B cell (primary cell): ENCODE measurements around the gene PLPPR5. TPM values are rescaled to one million over a fixed set of nuclear protein-coding genes. Genes with fewer than 3 reads are reported as not detected.
"Not testable (repeated sequence)": the region's sequence is repeated elsewhere in the genome, so short reads cannot be mapped to it uniquely, and the experiment has no call there.

ENCODE experiments used
- ATAC-seq: fragments of 200-7000 bp; cut with Tn5 transposase; one replicate; pipeline ENCODE4 v1.10.0; 2021; ENCODE audit warnings: low read depth, mild to moderate bottlenecking, moderate number of reproducible peaks, moderate library complexity
- CTCF ChIA-PET: fragments of 350-600 bp; sonication (Branson Sonifier 250); formaldehyde crosslinking; loops from one replicate; lab custom pipeline; 2021; ENCODE audit warnings: antibody characterized with exemption, inconsistent platforms; lab: Charles Lee
- POLR2A ChIA-PET: fragments of 350-600 bp; sonication (Branson Sonifier 250); formaldehyde crosslinking; loops from one replicate; lab custom pipeline; 2021; ENCODE audit warnings: antibody characterized with exemption; lab: Charles Lee
- DNase-seq: peaks from one replicate; pipeline ENCODE4 v3.0.0; 2013
- H2AFZ ChIP-seq: 2 replicates; pipeline ENCODE4 v1.6.1; 2012; ENCODE audit warnings: mild to moderate bottlenecking, low read depth, low read length; ENCODE audit not compliant: insufficient read depth, poor library complexity, severe bottlenecking
- H3K27ac ChIP-seq, 2 donors: 1 replicate in 1 of 2; 2 replicates in 1 of 2; pipeline ENCODE4 v1.5.1; 2012 to 2013; ENCODE audit warnings: low read length in 2 of 2, mild to moderate bottlenecking in 2 of 2, moderate library complexity in 1 of 2
- H3K27me3 ChIP-seq, 4 experiments: fragments of 200-600 bp in 1 of 4; sonication (generic) in 1 of 4; replicated peaks in 1 of 4; 1 replicate in 2 of 4; 2 replicates in 2 of 4; pipeline versions ENCODE4 v1.6.1 to v1.7.0; 2013 to 2016; ENCODE audit warnings: low read length in 3 of 4, mild to moderate bottlenecking in 2 of 4, mixed read lengths in 1 of 4, moderate library complexity in 1 of 4; ENCODE audit not compliant: insufficient read depth in 4 of 4, control insufficient read depth in 3 of 4; ENCODE audit errors: control extremely low read depth in 1 of 4
- H3K36me3 ChIP-seq, 2 experiments: replicated peaks in 1 of 2; 1 replicate in 1 of 2; 2 replicates in 1 of 2; pipeline versions ENCODE4 v1.6.1 to v1.7.1; 2013; ENCODE audit warnings: low read length in 1 of 2; ENCODE audit not compliant: insufficient read depth in 2 of 2, control insufficient read depth in 1 of 2; ENCODE audit errors: control extremely low read depth in 1 of 2, extremely low read depth in 1 of 2
- H3K4me1 ChIP-seq, 2 donors: fragments of 200-600 bp in 1 of 2; sonication (generic) in 1 of 2; 1 replicate in 1 of 2; 2 replicates in 1 of 2; pipeline versions ENCODE4 v1.5.1 to v1.6.1; 2013 to 2017; ENCODE audit warnings: low read length in 2 of 2; ENCODE audit not compliant: control insufficient read depth in 2 of 2, insufficient read depth in 2 of 2
- H3K4me2 ChIP-seq: replicated peaks from 2 replicates; pipeline ENCODE3; 2012; ENCODE audit warnings: mild to moderate bottlenecking, low read depth, low read length; ENCODE audit not compliant: poor library complexity, severe bottlenecking
- H3K4me3 ChIP-seq, 5 experiments: fragments of 200-600 bp in 1 of 5; sonication (generic) in 1 of 5; 1 replicate in 3 of 5; 2 replicates in 2 of 5; pipeline versions ENCODE4 v1.5.1 to v1.7.0; 2011 to 2016; ENCODE audit warnings: low read length in 4 of 5, mild to moderate bottlenecking in 4 of 5, low read depth in 2 of 5, control low read depth in 1 of 5, moderate library complexity in 1 of 5; ENCODE audit not compliant: insufficient read depth in 1 of 5; ENCODE audit errors: control extremely low read depth in 1 of 5, extremely low read depth in 1 of 5
- H3K79me2 ChIP-seq: fragments of 200-600 bp; sonication (generic); one replicate; pipeline ENCODE4 v1.6.0; 2016; ENCODE audit warnings: low read length; ENCODE audit not compliant: control insufficient read depth, insufficient read depth
- H3K9ac ChIP-seq: fragments of 200-600 bp; sonication (generic); 2 replicates; pipeline ENCODE4 v1.6.1; 2017; ENCODE audit warnings: mild to moderate bottlenecking, low read length, moderate library complexity
- H3K9me3 ChIP-seq, 3 donors: one replicate each; pipeline versions ENCODE4 v1.6.1 to v1.7.1; 2013; ENCODE audit warnings: low read length in 2 of 3; ENCODE audit not compliant: control insufficient read depth in 2 of 3, insufficient read depth in 1 of 3; ENCODE audit errors: control extremely low read depth in 1 of 3
- H4K20me1 ChIP-seq: 2 replicates; pipeline ENCODE4 v1.6.0; 2012; ENCODE audit warnings: mild to moderate bottlenecking, low read length; ENCODE audit not compliant: insufficient read depth, control insufficient read depth, poor library complexity, severe bottlenecking
- H3K27ac Mint-ChIP-seq: one replicate; pipeline ENCODE4 v1.8.0; 2021; ENCODE audit warnings: mixed read lengths
- H3K27me3 Mint-ChIP-seq: one replicate; pipeline ENCODE4 v1.8.0; 2021; ENCODE audit warnings: mixed read lengths
- H3K4me1 Mint-ChIP-seq: one replicate; pipeline ENCODE4 v1.8.0; 2021; ENCODE audit warnings: mixed read lengths
- H3K4me3 Mint-ChIP-seq: one replicate; pipeline ENCODE4 v1.8.0; 2021; ENCODE audit warnings: mixed read lengths
- H3K9me3 Mint-ChIP-seq: one replicate; pipeline ENCODE4 v1.8.0; 2022; ENCODE audit warnings: mixed read lengths; ENCODE audit not compliant: insufficient read depth
- CTCF ChIP-seq: fragments of 200-600 bp; IDR thresholded peaks from one replicate; pipeline ENCODE4 v1.8.0; 2022; ENCODE audit warnings: antibody characterized with exemption, mild to moderate bottlenecking
- EZH2 ChIP-seq: IDR thresholded peaks from 2 replicates; pipeline ENCODE4 v1.6.1; 2012; ENCODE audit warnings: borderline replicate concordance, low read depth, mild to moderate bottlenecking, moderate library complexity, low read length; ENCODE audit not compliant: insufficient read depth, poor library complexity, severe bottlenecking
- WGBS: methylation state at CpG from one replicate; pipeline ENCODE4 v1.1.5; 2013; ENCODE audit warnings: missing lambda C conversion rate; ENCODE audit not compliant: insufficient coverage; 5-methylcytosine and 5-hydroxymethylcytosine counted together
- intact Hi-C: fragments of 100-400 bp; cut with micrococcal nuclease; formaldehyde crosslinking; loops from one replicate; pipeline ENCODE4 v1.10.0; 2022
- polyA plus RNA-seq: library from polyadenylated mRNA; depleted of rRNA; stranded (reverse); fragments of >200 nt; gene quantifications from 2 replicates; pipeline ENCODE4 v1.2.3, GENCODE V29; 2012
- total RNA-seq, 2 donors: library from RNA; stranded (reverse); fragments of 120-200 nt in 1 of 2; gene quantifications; 1 replicate in 1 of 2; 2 replicates in 1 of 2; pipeline versions ENCODE4 v1.2.3 to v1.2.4, GENCODE V29; 2013 to 2022

PLPPR5 gene
- total and polyA plus RNA-seq, 2 donors (not counting 1 experiment from before 2014, with no cell fraction given) = not detected

DNA sequence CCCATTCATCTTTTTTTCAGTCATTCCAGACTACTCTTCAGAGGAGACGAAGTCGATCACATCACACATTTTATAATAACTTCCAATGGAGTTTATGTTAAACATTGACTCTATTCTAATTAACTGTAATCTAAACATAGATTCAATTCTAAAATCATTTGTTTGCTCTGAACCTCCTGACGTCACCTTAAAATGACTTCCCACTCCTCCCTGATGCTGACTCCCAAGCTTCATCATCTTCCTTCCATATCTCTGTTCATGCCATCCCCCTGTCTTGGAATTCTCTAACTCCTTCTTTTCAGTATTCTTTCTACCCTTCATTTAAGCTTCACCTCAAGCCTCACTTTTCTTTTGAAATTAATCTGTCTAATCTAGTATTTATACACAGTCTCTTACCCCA lies 45.1 kb upstream of the PLPPR5 start:
- Histone ChIP-seq H3K4me2 (no peak overlapping the region), H2AFZ (no peak overlapping the region), H3K4me3 (no peak overlapping the region), H3K27ac (no peak overlapping the region), H3K9ac (no peak overlapping the region), H4K20me1 (no peaks in the 10 kb centered on the region), H3K36me3 (no peaks in the 10 kb centered on the region), H3K4me1 (no peaks in the 10 kb centered on the region), H3K27me3 (no peaks in the 10 kb centered on the region), H3K9me3 (peaks cover 0 to 11% (median 0%) of the 10 kb centered on the region in 3 donors), H3K79me2 (no peaks in the 10 kb centered on the region)
- Mint-ChIP-seq H3K4me3 (no peak overlapping the region), H3K27ac (no peak overlapping the region), H3K9me3 (no peaks in the 10 kb centered on the region), H3K4me1 (no peaks in the 10 kb centered on the region), H3K27me3 (no peaks in the 10 kb centered on the region)
- DNase-seq (no peak), ATAC-seq (no peak)
- intact Hi-C loops = no loop called here
- CTCF ChIA-PET = no interaction called here
- TF ChIP-seq EZH2 = no peak
- no peak for TF ChIP-seq CTCF
- POLR2A ChIA-PET = no interaction called here
- WGBS = 95% methylated on average over 1 of the region's 3 CpGs

- H3K27ac ChIP-seq, H3K4me1 ChIP-seq, H3K4me1 Mint-ChIP-seq, H3K27me3 ChIP-seq, H3K4me2 ChIP-seq, H3K79me2 ChIP-seq, CTCF ChIA-PET, H3K9ac ChIP-seq, intact Hi-C loops, POLR2A ChIA-PET, DNase-seq, H3K27ac Mint-ChIP-seq, H2AFZ ChIP-seq, H3K27me3 Mint-ChIP-seq, H3K4me3 Mint-ChIP-seq, H4K20me1 ChIP-seq, ATAC-seq, H3K36me3 ChIP-seq, H3K4me3 ChIP-seq: not testable (repeated sequence)
- H3K9me3 Mint-ChIP-seq = peaks cover 18% of the 10 kb centered on the region
- peaks cover 2 to 26% (median 2%) of the 10 kb centered on the region in 3 donors for H3K9me3 ChIP-seq
- 66% methylated on average over 3 of the region's 5 CpGs for WGBS
Observed at GRCh38 chr1:99036746-99037145, 32.1 kb upstream of the PLPPR5 start.
